SK-N-MC (cell line): ENCODE results near the gene CDK6.

Experiments
- EZH2 ChIP-seq: fragments of 200-600 bp; sonication (generic); IDR thresholded peaks from one replicate; pipeline ENCODE4 v1.6.1; 2017; ENCODE audit warnings: antibody characterized with exemption
- POLR2AphosphoS5 ChIP-seq: IDR thresholded peaks from 2 replicates; pipeline ENCODE4 v1.6.1; 2012; ENCODE audit warnings: mild to moderate bottlenecking, low read depth, low read length, borderline replicate concordance

- no peak for TF ChIP-seq EZH2
- TF ChIP-seq POLR2AphosphoS5: no peak
Measured at GRCh38 chr7:92827464-92828120, 8.8 kb downstream of the CDK6 start.
